Loucy (cell line): ENCODE data around the gene ADIPOQ.
A peak's percentile ranks its signal among the peaks of the same experiment; 100 is the strongest.

Experiments
- H2AFZ ChIP-seq: fragments of 200-600 bp; sonication (generic); 2 replicates; pipeline ENCODE4 v1.6.0; 2016; ENCODE audit warnings: antibody characterized with exemption, mild to moderate bottlenecking, low read length, moderate library complexity
- H3F3A ChIP-seq: fragments of 200-600 bp; 2 replicates; pipeline ENCODE4 v1.6.0; 2016; ENCODE audit warnings: antibody characterized with exemption, low read depth, mild to moderate bottlenecking
- H3K27me3 ChIP-seq: fragments of 200-600 bp; sonication (generic); 2 replicates; pipeline ENCODE4 v1.6.1; 2014; ENCODE audit warnings: low read length, mild to moderate bottlenecking; ENCODE audit not compliant: insufficient read depth, poor library complexity, severe bottlenecking
- H3K36me3 ChIP-seq: fragments of 200-600 bp; sonication (generic); 2 replicates; pipeline ENCODE4 v1.6.1; 2016; ENCODE audit warnings: low read length; ENCODE audit not compliant: insufficient read depth
- H3K4me1 ChIP-seq: fragments of 200-600 bp; sonication (generic); 2 replicates; pipeline ENCODE4 v1.5.1; 2014; ENCODE audit warnings: low read length, mild to moderate bottlenecking; ENCODE audit not compliant: insufficient read depth, poor library complexity, severe bottlenecking
- H3K4me2 ChIP-seq: fragments of 200-600 bp; sonication (generic); 2 replicates; pipeline ENCODE4 v1.6.0; 2014; ENCODE audit warnings: antibody characterized with exemption, low read length, low read depth, mild to moderate bottlenecking; ENCODE audit not compliant: poor library complexity, severe bottlenecking
- H3K4me3 ChIP-seq: fragments of 200-600 bp; sonication (generic); 2 replicates; pipeline ENCODE4 v1.5.1; 2014; ENCODE audit warnings: low read length, mild to moderate bottlenecking, mixed read lengths; ENCODE audit not compliant: poor library complexity, severe bottlenecking
- H3K79me2 ChIP-seq: fragments of 200-600 bp; sonication (generic); 2 replicates; pipeline ENCODE4 v1.6.1; 2014; ENCODE audit warnings: low read length; ENCODE audit not compliant: insufficient read depth
- H3K9ac ChIP-seq: fragments of 200-600 bp; sonication (generic); 2 replicates; pipeline ENCODE4 v1.6.0; 2014; ENCODE audit warnings: mild to moderate bottlenecking, low read depth, low read length, moderate library complexity; ENCODE audit not compliant: poor library complexity, severe bottlenecking
- H3K9me2 ChIP-seq: fragments of 200-600 bp; sonication (generic); replicated peaks from 2 replicates; pipeline ENCODE4 v1.6.1; 2016; ENCODE audit warnings: low read depth, low read length, mixed read lengths
- H3K9me3 ChIP-seq: fragments of 200-600 bp; sonication (generic); 2 replicates; pipeline ENCODE4 v1.6.1; 2014; ENCODE audit warnings: mild to moderate bottlenecking, antibody characterized with exemption, low read length, low read depth; ENCODE audit not compliant: insufficient read depth
- H4K20me1 ChIP-seq: fragments of 200-600 bp; sonication (generic); 2 replicates; pipeline ENCODE4 v1.6.0; 2014; ENCODE audit warnings: antibody characterized with exemption, low read length, mild to moderate bottlenecking; ENCODE audit not compliant: insufficient read depth, poor library complexity, severe bottlenecking
- CTCF ChIP-seq: fragments of 200-600 bp; sonication (generic); conservative IDR thresholded peaks from 2 replicates; pipeline ENCODE4 v1.5.1; 2014; ENCODE audit warnings: mild to moderate bottlenecking, antibody characterized with exemption, low read length
- EZH2phosphoT487 ChIP-seq: fragments of 200-600 bp; IDR thresholded peaks from 2 replicates; pipeline ENCODE4 v1.6.1; 2018; ENCODE audit warnings: antibody characterized with exemption, mild to moderate bottlenecking, moderate library complexity, borderline replicate concordance

ADIPOQ gene

GRCh38 chr3:186826410-186826975, 16.0 kb upstream of the ADIPOQ start:
- Histone ChIP-seq H2AFZ (peak overlapping the region; percentile 96; the same call in 1 of the 2 replicates), H3F3A (no peaks in the 10 kb centered on the region), H4K20me1 (no peaks in the 10 kb centered on the region), H3K9ac (peak overlapping the region; percentile 62), H3K36me3 (no peaks in the 10 kb centered on the region), H3K4me2 (peak overlapping the region; percentile 77), H3K9me2 (no peaks in the 10 kb centered on the region), H3K9me3 (no peaks in the 10 kb centered on the region), H3K27me3 (peaks cover 58% of the 10 kb centered on the region), H3K79me2 (no peaks in the 10 kb centered on the region), H3K4me1 (peaks cover 13% of the 10 kb centered on the region), H3K4me3 (peak overlapping the region; percentile 81)
- no peak for TF ChIP-seq CTCF
- no peak for TF ChIP-seq EZH2phosphoT487

- TF ChIP-seq CTCF (no peak), EZH2phosphoT487 (no peak)
- Histone ChIP-seq H3K9me2 (no peaks in the 10 kb centered on the region), H2AFZ (peak overlapping the region; percentile 96), H3K27me3 (peaks cover 64% of the 10 kb centered on the region), H3K9me3 (no peaks in the 10 kb centered on the region), H3K36me3 (no peaks in the 10 kb centered on the region), H3K4me1 (peaks cover 13% of the 10 kb centered on the region), H3K4me3 (peak overlapping the region; percentile 81), H4K20me1 (no peaks in the 10 kb centered on the region), H3K9ac (peak overlapping the region; percentile 62), H3K4me2 (peak overlapping the region; percentile 77), H3K79me2 (no peaks in the 10 kb centered on the region), H3F3A (no peaks in the 10 kb centered on the region)
Measured at GRCh38 chr3:186826976-186827857, 15.3 kb upstream of the ADIPOQ start.

- Histone ChIP-seq H3K9me3 (no peaks in the 10 kb centered on the region), H3K4me2 (no peak overlapping the region), H3K36me3 (no peaks in the 10 kb centered on the region), H3K4me3 (no peak overlapping the region), H4K20me1 (no peaks in the 10 kb centered on the region), H3F3A (no peaks in the 10 kb centered on the region), H3K79me2 (no peaks in the 10 kb centered on the region), H3K9me2 (no peaks in the 10 kb centered on the region), H3K4me1 (peaks cover 13% of the 10 kb centered on the region), H2AFZ (no peak overlapping the region), H3K27me3 (peaks cover 71% of the 10 kb centered on the region), H3K9ac (no peak overlapping the region)
- TF ChIP-seq EZH2phosphoT487 (no peak), CTCF (no peak)
Measured at GRCh38 chr3:186828340-186828739, 14.2 kb upstream of the ADIPOQ start.
